Stimulated activated memory B cell treated with anti-CD40 and anti-IgM and Interleukin-4, amounts not matched to agents 10 μg/mL and 1 μg/mL and 100 μg/mL, for 72 hours (primary cell): ENCODE results near the gene STAT1.
"Not testable (repeated sequence)": the region's sequence is repeated elsewhere in the genome, so short reads cannot be mapped to it uniquely, and the experiment has no call there.

Experiments used
- ATAC-seq: fragments of 150-1000 bp; cut with Tn5 transposase; 2 replicates; pipeline ENCODE4 v1.10.0; 2021
- H3K27ac Mint-ChIP-seq: one replicate; pipeline ENCODE4 v1.8.0; 2022; ENCODE audit warnings: mild to moderate bottlenecking, mixed read lengths
- H3K27me3 Mint-ChIP-seq: one replicate; pipeline ENCODE4 v1.8.0; 2022; ENCODE audit warnings: mixed read lengths
- H3K36me3 Mint-ChIP-seq: one replicate; pipeline ENCODE4 v1.8.0; 2022; ENCODE audit warnings: mixed read lengths
- H3K4me1 Mint-ChIP-seq: one replicate; pipeline ENCODE4 v1.8.0; 2022; ENCODE audit warnings: mixed read lengths
- H3K4me3 Mint-ChIP-seq: one replicate; pipeline ENCODE4 v1.8.0; 2022; ENCODE audit warnings: mild to moderate bottlenecking, moderate library complexity, mixed read lengths
- H3K9me3 Mint-ChIP-seq: one replicate; pipeline ENCODE4 v1.8.0; 2022; ENCODE audit warnings: mixed read lengths

STAT1 gene

DNA sequence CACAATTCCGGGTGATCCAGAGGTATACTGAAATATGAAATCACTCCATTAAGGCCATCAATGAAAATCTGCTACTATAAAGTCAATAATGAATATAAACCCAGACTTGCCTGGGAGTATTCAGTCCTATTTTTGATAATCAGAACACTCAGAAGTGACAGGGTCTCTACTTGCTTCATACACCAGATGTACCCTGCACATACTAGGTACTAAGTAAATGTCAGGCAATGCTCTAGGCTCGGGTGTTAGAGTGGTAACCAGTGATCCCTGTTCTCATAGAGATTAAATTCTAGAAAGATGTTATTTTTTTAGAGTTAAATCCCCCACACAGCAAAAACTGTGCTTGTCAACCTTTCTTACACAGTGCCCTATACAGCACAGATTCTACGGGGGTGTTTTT is 12.3 kb downstream of the STAT1 start:
- Mint-ChIP-seq H3K36me3 (peaks cover 89% of the 10 kb centered on the region), H3K9me3 (peaks cover 3% of the 10 kb centered on the region), H3K27ac (peak overlapping the region; percentile 48), H3K27me3 (no peaks in the 10 kb centered on the region), H3K4me1 (peaks cover 8% of the 10 kb centered on the region), H3K4me3 (no peak overlapping the region)
- no peak for ATAC-seq

DNA sequence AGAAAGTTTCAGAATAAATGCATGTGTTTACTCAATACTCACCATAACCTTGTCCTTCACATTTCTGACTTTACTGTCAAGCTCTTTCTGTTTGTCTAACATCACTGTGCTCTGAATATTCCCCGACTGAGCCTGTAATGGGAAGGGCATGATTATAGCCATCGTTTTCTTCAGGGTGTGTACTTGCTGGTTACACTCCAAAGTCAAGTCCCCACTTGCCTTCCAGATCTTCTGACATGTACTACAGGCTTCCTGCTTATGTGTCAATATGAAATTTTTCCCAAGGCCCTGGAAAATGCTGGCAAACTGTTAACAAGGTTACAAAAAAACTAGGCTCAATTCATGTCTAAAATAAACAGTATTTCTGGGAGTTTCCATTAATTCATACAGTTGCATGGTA is 12.9 kb downstream of the STAT1 start:
- no peak overlapping the region for H3K4me3 Mint-ChIP-seq
- peaks cover 8% of the 10 kb centered on the region for H3K4me1 Mint-ChIP-seq
- H3K36me3 Mint-ChIP-seq, result peaks cover 91% of the 10 kb centered on the region
- H3K9me3 Mint-ChIP-seq, result peaks cover 3% of the 10 kb centered on the region
- H3K27me3 Mint-ChIP-seq, result no peaks in the 10 kb centered on the region
- ATAC-seq, result no peak
- no peak overlapping the region for H3K27ac Mint-ChIP-seq

DNA sequence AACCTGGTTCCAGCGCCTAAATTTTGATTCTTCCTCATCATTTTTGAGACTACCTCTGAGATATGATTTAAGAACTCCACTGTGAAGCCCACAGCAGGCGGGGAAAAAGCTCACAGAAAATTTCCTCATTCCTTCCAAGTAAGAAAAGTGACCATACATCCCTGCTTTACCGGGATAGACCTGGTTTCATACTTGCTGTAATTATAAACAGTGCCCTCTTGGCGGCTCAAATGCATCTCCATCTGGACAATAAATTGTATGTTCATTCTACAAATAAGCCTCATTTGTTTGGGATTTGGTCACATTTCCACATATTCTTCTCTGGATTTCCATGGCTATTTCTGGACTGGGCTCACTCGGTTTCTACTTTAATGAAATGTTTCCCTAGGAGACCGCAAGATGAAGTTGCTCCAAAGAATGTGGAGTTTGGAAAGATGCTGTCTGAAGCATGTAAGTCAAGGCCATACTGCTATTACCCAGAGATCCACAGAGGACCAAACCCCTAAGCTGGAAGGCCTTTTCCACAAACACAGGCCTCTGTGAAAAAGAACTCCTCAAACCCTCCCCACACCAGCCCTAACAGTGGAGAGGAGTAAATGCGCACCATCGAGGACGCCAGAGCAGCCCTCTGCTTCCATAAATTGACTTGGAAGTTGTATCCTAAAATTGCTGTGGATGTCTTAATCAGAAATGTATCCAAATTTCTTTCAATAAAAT is 13.9 kb downstream of the STAT1 start:
- H3K27ac Mint-ChIP-seq, result no peak overlapping the region
- no peak for ATAC-seq
- peaks cover 7% of the 10 kb centered on the region for H3K9me3 Mint-ChIP-seq
- no peak overlapping the region for H3K4me3 Mint-ChIP-seq
- H3K27me3 Mint-ChIP-seq, result no peaks in the 10 kb centered on the region
- peaks cover 91% of the 10 kb centered on the region for H3K36me3 Mint-ChIP-seq
- H3K4me1 Mint-ChIP-seq, result peaks cover 8% of the 10 kb centered on the region

DNA sequence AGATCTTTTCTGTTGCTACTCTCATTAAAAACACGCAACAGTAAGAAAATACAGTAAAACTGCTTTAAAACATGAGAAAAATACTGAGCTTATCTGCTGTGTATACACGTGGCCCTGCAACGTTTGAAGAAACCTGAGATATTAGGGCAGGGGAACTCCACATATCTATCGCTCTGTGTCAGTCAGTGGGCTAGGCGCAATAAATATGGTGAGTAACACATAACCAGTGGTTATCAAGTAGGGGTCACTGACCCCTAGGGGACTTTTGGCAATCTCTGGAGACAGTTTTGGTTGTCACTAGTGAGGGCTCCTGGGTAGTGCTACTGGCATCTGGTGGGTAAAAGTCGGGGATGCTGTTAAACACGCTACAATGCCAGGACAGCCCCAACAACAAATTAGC is 14.9 kb downstream of the STAT1 start:
- ATAC-seq, result no peak
- peaks cover 91% of the 10 kb centered on the region for H3K36me3 Mint-ChIP-seq
- H3K27ac Mint-ChIP-seq, result no peak overlapping the region
- H3K27me3 Mint-ChIP-seq, result no peaks in the 10 kb centered on the region
- peaks cover 8% of the 10 kb centered on the region for H3K9me3 Mint-ChIP-seq
- no peak overlapping the region for H3K4me3 Mint-ChIP-seq
- peaks cover 8% of the 10 kb centered on the region for H3K4me1 Mint-ChIP-seq

DNA sequence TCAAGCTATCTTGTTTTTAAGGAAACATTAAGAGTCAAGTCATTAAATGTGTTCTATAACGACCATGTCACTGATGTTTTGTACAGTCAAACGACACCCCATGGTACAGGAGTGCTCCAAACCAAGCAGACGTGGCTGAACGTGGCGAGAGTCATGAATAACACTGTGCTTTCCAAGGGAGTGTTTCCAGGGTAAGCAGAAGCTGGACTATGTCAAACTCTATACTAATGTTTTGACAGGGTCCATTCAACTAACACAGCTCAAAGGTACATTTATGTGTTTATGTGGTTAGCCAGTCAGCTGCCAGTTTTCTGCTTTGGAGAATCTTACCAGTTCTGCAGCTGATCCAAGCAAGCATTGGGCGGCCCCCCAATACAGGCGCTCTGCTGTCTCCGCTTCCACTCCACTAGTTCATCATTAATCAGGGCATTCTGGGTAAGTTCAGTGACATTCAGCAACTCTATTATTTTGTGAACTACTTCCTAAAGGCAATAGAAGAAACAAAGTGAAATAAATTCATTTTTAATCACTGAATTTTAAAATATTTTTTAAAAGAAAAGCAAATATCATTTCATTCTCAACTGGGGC is 16.4 kb downstream of the STAT1 start:
- peak overlapping the region; percentile 46 for H3K27ac Mint-ChIP-seq
- peaks cover 90% of the 10 kb centered on the region for H3K36me3 Mint-ChIP-seq
- ATAC-seq, result no peak
- H3K9me3 Mint-ChIP-seq, result peaks cover 8% of the 10 kb centered on the region
- peaks cover 8% of the 10 kb centered on the region for H3K4me1 Mint-ChIP-seq
- no peaks in the 10 kb centered on the region for H3K27me3 Mint-ChIP-seq
- no peak overlapping the region for H3K4me3 Mint-ChIP-seq

DNA sequence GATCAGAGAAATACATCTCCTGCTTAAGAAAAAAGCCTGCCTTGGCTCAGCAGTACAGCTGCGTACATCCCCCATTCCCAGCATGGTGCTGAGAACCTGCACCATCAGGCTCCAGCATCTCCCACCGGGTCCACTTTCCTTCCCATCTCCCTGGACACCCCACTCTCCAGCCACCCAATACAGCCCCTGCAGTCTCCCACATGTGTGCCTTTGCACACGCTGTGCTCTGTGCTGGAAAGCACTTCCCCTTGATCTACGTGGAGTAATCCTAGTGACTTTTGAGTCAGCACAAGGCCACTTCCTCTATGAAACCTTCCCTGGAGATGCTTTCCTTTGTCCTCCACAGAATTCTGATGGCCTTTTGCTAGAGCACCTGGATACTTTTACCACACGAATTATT is 17.0 kb downstream of the STAT1 start:
- Mint-ChIP-seq H3K27ac (peak overlapping the region; percentile 46), H3K9me3 (peaks cover 8% of the 10 kb centered on the region), H3K4me1 (peaks cover 8% of the 10 kb centered on the region), H3K27me3 (no peaks in the 10 kb centered on the region), H3K36me3 (peaks cover 89% of the 10 kb centered on the region), H3K4me3 (no peak overlapping the region)
- no peak for ATAC-seq

DNA sequence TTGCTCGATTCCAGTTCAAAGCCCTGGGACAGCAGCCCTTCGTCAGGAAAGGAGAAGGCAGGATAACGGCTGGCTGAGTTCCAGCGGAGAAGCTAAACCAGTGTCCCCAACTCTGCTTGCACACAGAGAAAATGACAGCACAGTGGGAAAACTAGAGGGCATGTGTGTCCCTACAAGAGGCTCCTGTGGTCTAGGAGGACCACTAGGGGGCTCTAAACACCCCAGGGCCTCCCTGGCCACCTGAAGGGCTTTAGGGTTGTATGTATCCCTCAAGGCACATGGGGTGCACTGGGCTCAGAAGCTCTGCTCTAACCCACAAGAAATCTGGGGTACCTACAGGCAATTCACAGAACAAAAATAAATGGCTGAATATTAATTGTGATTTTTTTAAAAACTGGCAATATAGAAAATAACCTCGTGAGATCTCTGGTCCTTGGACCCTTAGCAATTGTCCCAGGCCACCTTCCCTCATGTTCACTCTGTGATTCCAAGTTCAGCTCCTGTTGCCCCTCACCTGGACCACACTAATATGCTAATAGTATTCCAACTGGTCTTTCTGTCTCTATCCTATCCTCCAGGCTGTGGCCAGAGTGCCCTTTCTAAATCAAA is 17.5 kb downstream of the STAT1 start:
- ATAC-seq, result peak; percentile 50
- Mint-ChIP-seq H3K9me3 (peaks cover 8% of the 10 kb centered on the region), H3K36me3 (peaks cover 90% of the 10 kb centered on the region), H3K27ac (peak overlapping the region; percentile 46), H3K4me3 (no peak overlapping the region), H3K4me1 (peaks cover 8% of the 10 kb centered on the region), H3K27me3 (no peaks in the 10 kb centered on the region)

DNA sequence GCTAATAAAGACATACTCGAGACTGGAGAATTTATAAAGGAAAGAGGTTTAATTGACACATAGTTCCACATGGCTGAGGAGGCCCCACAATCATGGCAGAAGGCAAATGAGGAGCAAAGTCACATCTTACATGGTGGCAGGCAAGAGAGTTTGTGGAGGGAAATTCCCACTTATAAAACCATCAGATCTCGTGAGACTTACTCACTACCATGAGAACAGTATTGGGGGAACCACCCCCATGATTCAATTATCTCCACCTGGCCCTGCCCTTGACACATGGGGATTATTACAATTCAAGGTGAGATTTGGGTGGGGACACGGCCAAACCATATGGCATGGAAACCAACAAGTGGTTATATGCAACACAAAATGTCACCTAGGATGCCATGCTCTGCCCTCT is 18.7 kb downstream of the STAT1 start:
- H3K4me3 Mint-ChIP-seq, ATAC-seq, H3K4me1 Mint-ChIP-seq, H3K9me3 Mint-ChIP-seq, H3K27me3 Mint-ChIP-seq: not testable (repeated sequence)
- Mint-ChIP-seq H3K27ac (peak overlapping the region; percentile 74), H3K36me3 (peaks cover 80% of the 10 kb centered on the region)

DNA sequence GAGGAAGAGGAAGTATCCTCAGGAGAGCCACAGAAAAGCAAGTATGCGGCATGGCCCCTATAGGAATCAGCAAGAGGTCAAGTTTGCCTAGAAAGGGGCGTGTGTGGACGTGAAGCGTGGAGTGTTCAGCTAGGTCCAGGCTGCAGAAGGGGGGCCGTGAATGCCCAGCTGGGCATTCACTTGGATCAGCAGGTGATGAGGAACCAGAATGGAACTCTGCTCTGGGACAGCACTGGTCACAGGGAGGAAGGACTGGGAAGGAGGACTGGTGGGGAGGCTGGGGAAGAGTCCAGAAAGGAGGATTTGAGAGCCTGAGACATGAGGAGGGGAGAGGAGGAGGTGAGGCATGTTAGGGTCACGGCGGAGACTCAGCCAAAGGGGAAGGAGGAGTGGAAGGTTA is 19.8 kb downstream of the STAT1 start:
- Mint-ChIP-seq H3K4me3 (no peak overlapping the region), H3K36me3 (peaks cover 74% of the 10 kb centered on the region), H3K27me3 (no peaks in the 10 kb centered on the region), H3K27ac (peak overlapping the region; percentile 66), H3K4me1 (peaks cover 8% of the 10 kb centered on the region), H3K9me3 (peaks cover 8% of the 10 kb centered on the region)
- ATAC-seq, result no peak

DNA sequence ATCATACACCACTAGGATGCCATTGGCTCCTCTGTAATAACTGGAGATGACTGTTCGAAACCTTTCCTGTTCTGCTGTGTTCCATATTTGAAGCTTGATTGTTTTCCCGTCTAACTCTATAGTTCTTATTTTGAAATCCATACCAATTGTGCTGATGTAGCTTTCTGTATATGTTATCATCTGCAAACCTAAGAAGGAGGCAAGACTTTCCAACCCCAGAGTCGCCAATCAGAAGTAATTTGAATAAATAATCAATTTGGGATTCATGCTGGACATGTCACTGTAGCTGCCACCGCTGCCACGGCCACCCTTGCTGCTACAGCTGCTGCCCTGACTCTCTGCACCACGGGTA is 20.7 kb downstream of the STAT1 start:
- H3K36me3 Mint-ChIP-seq, result peaks cover 75% of the 10 kb centered on the region
- peaks cover 8% of the 10 kb centered on the region for H3K9me3 Mint-ChIP-seq
- no peaks in the 10 kb centered on the region for H3K27me3 Mint-ChIP-seq
- no peak overlapping the region for H3K4me3 Mint-ChIP-seq
- peaks cover 8% of the 10 kb centered on the region for H3K4me1 Mint-ChIP-seq
- no peak for ATAC-seq
- H3K27ac Mint-ChIP-seq, result no peak overlapping the region

DNA sequence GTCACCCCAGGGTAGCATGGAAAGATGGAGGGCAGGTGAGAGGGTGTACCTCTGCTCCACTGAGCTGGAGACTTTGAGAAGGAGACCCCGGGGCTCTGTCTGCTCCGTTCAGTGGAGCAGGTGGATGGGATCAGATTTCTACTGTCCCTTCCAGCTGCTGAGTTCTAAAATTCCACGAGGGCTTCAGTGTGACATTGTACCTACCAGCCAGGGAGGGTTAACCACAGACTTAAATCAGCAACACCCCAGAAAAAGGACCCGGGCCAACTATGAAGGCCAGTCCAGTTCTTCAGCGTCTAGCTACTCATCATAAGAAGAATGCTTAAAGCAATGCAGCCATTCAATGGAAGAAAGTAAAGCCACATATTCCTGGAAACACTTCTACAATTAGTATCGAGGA is 23.8 kb downstream of the STAT1 start:
- Mint-ChIP-seq H3K4me3 (no peak overlapping the region), H3K9me3 (peaks cover 3% of the 10 kb centered on the region), H3K27ac (no peak overlapping the region), H3K27me3 (no peaks in the 10 kb centered on the region), H3K4me1 (no peaks in the 10 kb centered on the region), H3K36me3 (peaks cover 70% of the 10 kb centered on the region)
- ATAC-seq, result no peak

DNA sequence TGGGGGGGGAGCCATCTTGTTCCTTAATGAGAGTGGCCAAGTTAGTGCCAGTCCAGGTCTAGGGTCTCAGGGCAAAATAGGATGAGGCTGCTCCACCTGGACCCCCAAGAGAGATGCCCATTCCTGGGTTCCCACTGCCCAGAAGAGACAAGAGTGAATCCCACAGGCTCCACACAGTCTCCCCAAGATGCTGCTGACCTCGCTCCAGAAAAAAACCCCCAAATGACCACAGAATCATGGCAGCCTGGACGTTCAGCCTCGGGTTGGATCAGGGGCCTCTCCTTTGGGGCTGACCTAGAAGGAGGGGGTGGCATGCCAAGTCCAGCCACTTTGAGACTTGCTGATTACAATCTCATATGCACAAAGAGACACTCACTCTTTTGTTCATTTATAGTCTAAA is 25.1 kb downstream of the STAT1 start:
- H3K9me3 Mint-ChIP-seq, result no peaks in the 10 kb centered on the region
- no peak overlapping the region for H3K4me3 Mint-ChIP-seq
- no peaks in the 10 kb centered on the region for H3K4me1 Mint-ChIP-seq
- no peak overlapping the region for H3K27ac Mint-ChIP-seq
- no peaks in the 10 kb centered on the region for H3K27me3 Mint-ChIP-seq
- no peak for ATAC-seq
- H3K36me3 Mint-ChIP-seq, result peaks cover 65% of the 10 kb centered on the region

DNA sequence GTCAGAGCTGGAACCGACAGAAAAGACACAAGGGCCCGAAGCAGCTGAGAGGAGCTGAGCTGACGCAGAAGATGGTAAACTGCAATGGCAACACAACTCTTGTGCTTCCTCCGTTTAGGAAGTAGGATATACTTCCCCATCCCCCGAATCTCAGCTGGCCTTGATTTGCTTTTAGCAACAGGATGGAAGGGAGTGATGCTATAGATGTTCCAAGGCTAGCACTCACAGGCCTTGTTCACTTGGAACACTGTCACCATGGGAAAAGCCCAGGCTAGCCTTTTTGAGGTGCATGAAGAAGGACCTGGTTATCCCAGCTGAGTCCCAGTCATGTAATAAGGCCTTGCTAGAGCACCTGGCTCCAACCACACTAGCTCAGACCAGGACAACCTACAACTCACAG is 26.0 kb downstream of the STAT1 start:
- Mint-ChIP-seq H3K27me3 (no peaks in the 10 kb centered on the region), H3K27ac (no peak overlapping the region), H3K4me1 (no peaks in the 10 kb centered on the region), H3K36me3 (peaks cover 62% of the 10 kb centered on the region), H3K4me3 (no peak overlapping the region), H3K9me3 (no peaks in the 10 kb centered on the region)
- ATAC-seq, result no peak

DNA sequence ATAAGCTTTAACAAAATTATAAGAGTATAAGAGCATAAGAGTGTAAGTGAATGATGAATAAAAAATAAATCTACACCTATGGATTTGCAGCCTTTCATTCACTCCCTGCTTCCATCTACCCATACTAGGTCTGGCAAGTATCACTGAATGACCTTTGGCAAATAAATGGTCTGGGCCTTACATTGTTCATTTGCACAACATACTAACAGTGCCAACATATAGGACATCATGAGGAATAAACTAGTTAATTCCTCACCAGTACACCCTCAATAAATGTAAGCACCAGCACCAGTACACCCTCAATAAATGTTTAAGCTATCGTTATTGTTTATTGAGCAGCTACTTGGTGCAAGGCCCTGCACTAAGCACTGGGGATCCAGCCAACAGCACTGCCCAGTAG is 26.9 kb downstream of the STAT1 start:
- no peaks in the 10 kb centered on the region for H3K27me3 Mint-ChIP-seq
- H3K4me3 Mint-ChIP-seq, result no peak overlapping the region
- peaks cover 66% of the 10 kb centered on the region for H3K36me3 Mint-ChIP-seq
- no peak overlapping the region for H3K27ac Mint-ChIP-seq
- peaks cover 5% of the 10 kb centered on the region for H3K4me1 Mint-ChIP-seq
- no peak for ATAC-seq
- no peaks in the 10 kb centered on the region for H3K9me3 Mint-ChIP-seq

DNA sequence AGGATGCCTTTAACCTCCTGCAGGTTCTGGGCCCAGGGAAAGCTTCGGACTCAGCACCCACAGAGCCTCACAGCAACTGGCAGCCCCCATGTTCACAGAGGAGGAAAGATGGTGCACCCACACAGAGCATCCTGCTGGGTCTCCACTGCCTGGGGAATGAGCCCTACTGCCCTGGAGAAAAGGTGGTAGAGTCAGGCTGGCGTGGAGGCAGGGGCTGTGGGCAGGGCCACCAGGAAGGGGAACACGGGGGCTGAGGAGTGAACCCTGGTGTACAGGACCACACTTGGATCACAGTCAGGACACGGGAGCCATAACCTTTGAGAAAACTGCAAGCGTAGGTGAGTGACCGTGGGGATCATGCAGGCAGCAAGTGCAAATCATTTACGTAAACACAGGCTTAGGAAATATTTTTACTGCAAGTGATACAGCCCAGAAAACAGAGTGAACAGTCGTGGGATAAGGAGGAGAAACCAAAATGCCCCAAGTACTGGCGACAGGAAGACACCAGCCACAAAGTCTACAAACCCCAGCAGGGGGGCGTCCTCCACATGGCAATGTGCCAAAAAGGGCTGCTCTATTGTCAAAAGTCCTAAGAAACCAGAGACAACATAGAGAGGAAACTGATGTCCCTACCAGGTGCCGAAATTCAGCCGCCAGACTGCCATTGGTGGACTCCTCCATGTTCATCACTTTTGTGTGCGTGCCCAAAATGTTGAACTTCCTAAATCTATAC is 27.6 kb downstream of the STAT1 start:
- ATAC-seq, result no peak
- H3K27me3 Mint-ChIP-seq, result no peaks in the 10 kb centered on the region

More for the DNA sequence above, 27.6 kb downstream of the STAT1 start:
- Mint-ChIP-seq H3K4me1 (peaks cover 13% of the 10 kb centered on the region), H3K27ac (no peak overlapping the region), H3K9me3 (no peaks in the 10 kb centered on the region), H3K36me3 (peaks cover 69% of the 10 kb centered on the region), H3K4me3 (no peak overlapping the region)
